Left lobe of liver (tissue), 2 donors: ENCODE results near the gene MYBL2. TPM values are rescaled to one million over a fixed set of nuclear protein-coding genes. Genes with fewer than 3 reads are reported as not detected.
"Not testable (repeated sequence)": the region's sequence is repeated elsewhere in the genome, so short reads cannot be mapped to it uniquely, and the experiment has no call there.

Experiments used
- ATAC-seq: fragments of 200-7000 bp; cut with Tn5 transposase; one replicate; pipeline ENCODE4 v1.9.1; 2020; ENCODE audit warnings: mild to moderate bottlenecking, moderate library complexity
- DNase-seq: peaks from one replicate; pipeline ENCODE4 v3.0.0-alpha.2; 2020; ENCODE audit warnings: low spot score
- total RNA-seq: library from RNA; stranded (reverse); gene quantifications from one replicate; pipeline ENCODE4 v1.2.1, GENCODE V29; 2021
- donor health status: DM: no; HTN: no; CAD: no; lungs with moderate emphysema.
- donor health status: DM: no; HTN: yes; CAD: no.

MYBL2 gene
- total RNA-seq, 1 donor from 2014 or later, result 0.63 TPM

GRCh38 chr20:43748274-43748673, 81.4 kb downstream of the MYBL2 start:
- DNase-seq, result no peak
- no peak for ATAC-seq

DNA sequence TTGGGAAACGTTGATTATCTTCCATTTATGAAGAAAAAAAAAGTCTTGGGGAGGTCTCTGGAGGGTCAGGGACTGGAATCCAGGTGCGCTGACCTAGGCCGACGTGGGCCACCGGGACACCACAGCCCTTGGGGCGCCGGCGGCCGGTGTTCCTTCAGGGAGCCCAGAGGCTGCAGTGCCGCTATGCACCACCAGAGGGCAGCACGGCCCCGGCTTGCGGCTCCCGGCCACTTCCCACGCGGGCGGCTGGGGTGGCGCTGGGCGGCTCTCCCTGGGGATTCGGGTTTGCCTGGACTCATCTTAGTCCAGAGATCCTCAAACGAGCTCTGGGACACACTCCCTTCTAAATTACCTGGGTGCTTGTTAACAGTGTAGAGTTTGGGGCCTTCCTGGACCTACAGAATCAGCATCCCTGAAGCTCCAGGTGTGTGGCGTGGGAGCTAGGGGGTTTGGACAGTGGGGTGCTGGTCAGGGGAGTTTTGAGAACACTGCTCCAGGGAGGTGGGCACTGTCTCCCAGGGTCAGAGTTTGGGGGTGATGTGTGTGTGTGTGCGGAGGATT, 82.9 kb downstream of the MYBL2 start:
- DNase-seq (peak; percentile 81), ATAC-seq (peak; percentile 99)

DNA sequence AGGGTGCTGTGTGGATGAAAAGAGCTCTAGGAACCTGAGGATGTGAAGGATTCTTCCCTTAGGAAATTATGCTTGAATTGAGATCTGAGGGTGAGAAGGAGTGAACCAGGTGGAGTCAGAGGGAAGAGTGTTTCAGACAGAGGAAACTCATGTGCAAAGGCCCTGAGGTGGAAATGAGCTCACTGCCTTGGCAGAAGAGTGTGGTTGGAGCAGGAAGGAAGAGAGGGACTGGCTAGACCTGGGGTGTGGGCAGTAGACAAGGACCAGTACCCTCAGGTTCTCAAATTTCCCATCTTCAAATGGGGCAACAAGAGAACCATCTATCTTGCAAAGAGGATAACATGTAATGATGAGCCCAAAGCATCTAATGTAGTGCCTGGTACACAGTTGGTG, 83.9 kb downstream of the MYBL2 start:
- ATAC-seq (no peak), DNase-seq (no peak)

GRCh38 chr20:43751167-43752050, 84.5 kb downstream of the MYBL2 start:
- no peak for DNase-seq

DNA sequence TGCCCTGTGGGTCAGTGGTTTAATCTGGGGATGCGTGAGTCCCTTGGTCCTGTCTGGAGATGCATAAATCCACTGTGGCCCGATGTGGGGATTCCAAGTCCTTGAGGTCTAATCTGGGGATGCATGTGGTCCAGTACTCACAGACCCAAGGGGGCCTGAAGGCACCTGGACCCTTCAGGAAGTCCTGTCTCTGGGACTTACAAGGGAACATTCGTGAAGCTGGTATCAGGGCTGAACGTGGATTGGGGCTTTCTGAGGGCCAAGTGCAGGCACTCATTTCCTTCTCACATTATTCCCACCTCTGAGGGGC, 85.1 kb downstream of the MYBL2 start:
- DNase-seq (no peak), ATAC-seq (no peak)

More at GRCh38 chr20:43751167-43752050, 84.5 kb downstream of the MYBL2 start:
- no peak for ATAC-seq

- no peak for ATAC-seq
- no peak for DNase-seq
Measured at GRCh38 chr20:43752561-43753301, 85.8 kb downstream of the MYBL2 start.

GRCh38 chr20:43755390-43755789, 88.5 kb downstream of the MYBL2 start:
- DNase-seq, result no peak
- no peak for ATAC-seq

DNA sequence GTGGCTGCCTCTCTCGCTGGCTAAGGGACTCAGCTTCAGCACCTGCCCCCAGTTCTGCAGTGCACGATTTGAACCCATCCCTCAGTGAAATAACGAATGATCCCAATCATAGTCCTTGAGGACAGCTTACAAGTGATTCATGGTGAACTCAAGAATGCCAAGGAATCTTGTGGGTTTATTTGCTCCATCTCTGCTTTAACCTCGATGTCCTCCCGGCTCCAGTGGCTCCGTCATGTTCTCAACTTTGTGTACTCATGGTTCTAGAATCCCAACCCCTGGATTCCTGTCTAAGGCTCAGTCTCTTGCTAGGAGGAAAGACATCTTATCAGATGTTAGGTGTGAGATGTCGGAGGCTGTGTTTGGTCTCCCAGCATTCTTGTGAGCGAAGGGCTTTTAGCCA, 88.9 kb downstream of the MYBL2 start:
- ATAC-seq, result no peak
- DNase-seq, result no peak

DNA sequence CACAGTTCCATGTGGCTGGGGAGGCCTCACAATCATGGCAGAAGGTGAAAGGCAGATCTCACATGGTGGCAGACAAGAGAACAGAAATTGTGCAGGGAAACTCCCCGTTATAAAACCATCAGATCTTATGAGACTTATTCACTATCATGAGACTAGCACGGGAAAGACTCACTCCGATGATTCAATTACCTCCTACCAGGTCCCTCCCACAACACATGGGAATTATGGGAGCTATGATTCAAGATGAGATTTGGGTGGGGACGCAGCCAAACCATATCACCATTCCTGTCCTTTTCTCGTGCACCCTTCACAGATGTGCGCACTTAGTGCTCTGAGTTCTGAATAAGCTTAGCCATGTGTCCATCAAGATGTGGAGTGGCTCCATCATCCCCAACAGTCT, 91.0 kb downstream of the MYBL2 start:
- not testable (repeated sequence) for DNase-seq, ATAC-seq

GRCh38 chr20:43761386-43762340, 94.7 kb downstream of the MYBL2 start:
- ATAC-seq (no peak), DNase-seq (no peak)

- ATAC-seq (no peak), DNase-seq (no peak)
Measured at GRCh38 chr20:43762911-43763310, 96.0 kb downstream of the MYBL2 start.

DNA sequence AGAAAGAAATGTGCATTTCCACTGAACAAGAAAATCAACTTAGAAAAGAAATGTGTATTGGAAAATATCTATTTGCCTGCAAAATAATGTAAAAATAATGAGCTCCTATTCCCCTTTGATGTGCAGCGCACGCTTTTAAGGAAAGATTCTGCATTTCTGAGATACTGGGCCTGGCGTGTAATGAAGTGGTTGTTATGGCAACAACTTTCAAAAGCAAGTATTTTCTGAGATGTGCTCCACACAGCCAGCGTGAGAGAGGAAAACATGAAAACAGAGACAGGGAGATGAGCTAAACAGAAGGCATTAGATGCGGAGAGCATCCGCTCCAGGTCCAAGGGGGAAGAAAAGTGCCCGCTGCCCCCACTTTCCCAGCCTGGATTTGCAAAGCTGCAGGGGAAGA, 99.0 kb downstream of the MYBL2 start:
- DNase-seq, result no peak
- no peak for ATAC-seq

Other genes with a start within 250 kb of the MYBL2 start
- 71.6 TPM for gene SRSF6, start 209.2 kb upstream of the MYBL2 start, total RNA-seq
- 3.6 TPM for gene L3MBTL1, start 159.4 kb upstream of the MYBL2 start, total RNA-seq
- 81.1 TPM for gene SGK2, start 108.1 kb upstream of the MYBL2 start, total RNA-seq
- 4.4 TPM for gene IFT52, start 76.2 kb upstream of the MYBL2 start, total RNA-seq
- gene GTSF1L, start 59.9 kb downstream of the MYBL2 start, total RNA-seq, result not detected
- gene TOX2, start 247.7 kb downstream of the MYBL2 start, total RNA-seq, result 3.5 TPM